Right lobe of liver (tissue), 4 donors: ENCODE measurements around the gene CISH.

Experiments
- CTCF ChIP-seq, 4 donors: fragments of 200-600 bp in 3 of 4; fragments of 450-650 bp in 1 of 4; IDR thresholded peaks; one replicate each; pipeline versions ENCODE4 v1.5.1 to v1.8.0; 2016 to 2022; ENCODE audit warnings: antibody characterized with exemption in 4 of 4, mild to moderate bottlenecking in 2 of 4
- POLR2A ChIP-seq: fragments of 450-650 bp; IDR thresholded peaks from one replicate; pipeline ENCODE4 v1.6.1; 2017; ENCODE audit warnings: antibody characterized with exemption, mild to moderate bottlenecking
- donor health status: DM: no; HTN: no; CAD: no.
- donor health status: DM: no; HTN: no; CAD: no.
- donor health status: DM: no; HTN: yes; CAD: no.

GRCh38 chr3:50625231-50626182 is 13.9 kb upstream of the CISH start:
- TF ChIP-seq CTCF (IDR thresholded peaks at IDR 0.05) (no peak), POLR2A (no peak)
